Hepatocyte (in vitro differentiated cells): ENCODE results near the gene XPR1.

Experiments used
- CTCF ChIP-seq: fragments of 200-600 bp; sonication (generic); IDR thresholded peaks from 2 replicates; pipeline ENCODE4 v1.5.1; 2016; ENCODE audit warnings: antibody characterized with exemption, mild to moderate bottlenecking; ENCODE audit not compliant: poor library complexity
- EZH2 ChIP-seq: fragments of 200-600 bp; sonication (generic); IDR thresholded peaks from 2 replicates; pipeline ENCODE4 v1.6.1; 2016; ENCODE audit warnings: antibody characterized with exemption, mild to moderate bottlenecking, borderline replicate concordance
- EZH2phosphoT487 ChIP-seq: fragments of 200-600 bp; sonication (generic); IDR thresholded peaks from one replicate; pipeline ENCODE4 v1.6.1; 2018; ENCODE audit warnings: antibody characterized with exemption, mild to moderate bottlenecking, low read depth, moderate library complexity; ENCODE audit not compliant: unreplicated experiment, severe bottlenecking

GRCh38 chr1:180785291-180785690 is 153.5 kb downstream of the XPR1 start:
- TF ChIP-seq CTCF (no peak), EZH2 (no peak), EZH2phosphoT487 (no peak)
